C4-2B (cell line): Measurements from ENCODE around the gene ATXN2.

Experiments
- H3K27ac ChIP-seq: fragments of 450-650 bp; 2 replicates; pipeline ENCODE4 v1.5.1; 2017
- CTCF ChIP-seq: fragments of 450-650 bp; conservative IDR thresholded peaks from 2 replicates; pipeline ENCODE4 v1.5.1; 2017; ENCODE audit warnings: mild to moderate bottlenecking
- ZFX ChIP-seq: fragments of 450-650 bp; IDR thresholded peaks from 2 replicates; pipeline ENCODE4 v1.6.1; 2017

The ATXN2 gene

GRCh38 chr12:111441107-111441928 is 157.8 kb downstream of the ATXN2 start:
- H3K27ac ChIP-seq = no peak overlapping the region
- TF ChIP-seq ZFX = no peak
- TF ChIP-seq CTCF = no peak

GRCh38 chr12:111440631-111441030 is 158.5 kb downstream of the ATXN2 start:
- H3K27ac ChIP-seq = no peak overlapping the region

GRCh38 chr12:111440152-111440551 is 159.0 kb downstream of the ATXN2 start:
- TF ChIP-seq ZFX = no peak
- no peak for TF ChIP-seq CTCF
- no peak overlapping the region for H3K27ac ChIP-seq

More at GRCh38 chr12:111440631-111441030, 158.5 kb downstream of the ATXN2 start:
- TF ChIP-seq CTCF = no peak
- TF ChIP-seq ZFX = no peak

GRCh38 chr12:111439657-111440151 is 159.4 kb downstream of the ATXN2 start:
- no peak overlapping the region for H3K27ac ChIP-seq
- no peak for TF ChIP-seq CTCF
- TF ChIP-seq ZFX = no peak

GRCh38 chr12:111438481-111438880 is 160.6 kb downstream of the ATXN2 start:
- no peak overlapping the region for H3K27ac ChIP-seq

GRCh38 chr12:111437816-111438454 is 161.2 kb downstream of the ATXN2 start:
- TF ChIP-seq CTCF (no peak), ZFX (no peak)
- H3K27ac ChIP-seq = no peak overlapping the region

More at GRCh38 chr12:111438481-111438880, 160.6 kb downstream of the ATXN2 start:
- TF ChIP-seq CTCF (no peak), ZFX (no peak)

GRCh38 chr12:111436811-111437210 is 162.3 kb downstream of the ATXN2 start:
- no peak overlapping the region for H3K27ac ChIP-seq
- no peak for TF ChIP-seq ZFX
- TF ChIP-seq CTCF = no peak
